Stimulated activated naive B cell treated with anti-CD40 and anti-IgM and Interleukin-4, amounts not matched to agents 10 μg/mL and 1 μg/mL and 100 μg/mL, for 72 hours (primary cell): ENCODE data around the gene PARG.
"Not testable (repeated sequence)": the region's sequence is repeated elsewhere in the genome, so short reads cannot be mapped to it uniquely, and the experiment has no call there.

Source experiments
- ATAC-seq, 2 donors: fragments of 150-1000 bp; cut with Tn5 transposase; replicated peaks; 2 replicates each; pipeline ENCODE4 v1.10.0; 2021; ENCODE audit warnings: moderate library complexity in 1 of 2
- DNase-seq: peaks from one replicate; pipeline ENCODE4 v3.0.0; 2021
- H3K27ac Mint-ChIP-seq: one replicate; pipeline ENCODE4 v1.8.0; 2022; ENCODE audit warnings: mild to moderate bottlenecking, mixed read lengths
- H3K27me3 Mint-ChIP-seq, 2 donors: one replicate each; pipeline ENCODE4 v1.8.0; 2022; ENCODE audit warnings: mixed read lengths in 2 of 2
- H3K36me3 Mint-ChIP-seq, 2 donors: one replicate each; pipeline ENCODE4 v1.8.0; 2022; ENCODE audit warnings: mixed read lengths in 2 of 2, mild to moderate bottlenecking in 1 of 2
- H3K4me1 Mint-ChIP-seq, 2 donors: one replicate each; pipeline ENCODE4 v1.8.0; 2022; ENCODE audit warnings: mixed read lengths in 2 of 2, mild to moderate bottlenecking in 1 of 2
- H3K4me3 Mint-ChIP-seq, 2 donors: one replicate each; pipeline ENCODE4 v1.8.0; 2022; ENCODE audit warnings: mild to moderate bottlenecking in 2 of 2, mixed read lengths in 2 of 2, moderate library complexity in 1 of 2
- H3K9me3 Mint-ChIP-seq, 2 donors: one replicate each; pipeline ENCODE4 v1.8.0; 2022; ENCODE audit warnings: mixed read lengths in 2 of 2, mild to moderate bottlenecking in 1 of 2

The PARG gene

DNA sequence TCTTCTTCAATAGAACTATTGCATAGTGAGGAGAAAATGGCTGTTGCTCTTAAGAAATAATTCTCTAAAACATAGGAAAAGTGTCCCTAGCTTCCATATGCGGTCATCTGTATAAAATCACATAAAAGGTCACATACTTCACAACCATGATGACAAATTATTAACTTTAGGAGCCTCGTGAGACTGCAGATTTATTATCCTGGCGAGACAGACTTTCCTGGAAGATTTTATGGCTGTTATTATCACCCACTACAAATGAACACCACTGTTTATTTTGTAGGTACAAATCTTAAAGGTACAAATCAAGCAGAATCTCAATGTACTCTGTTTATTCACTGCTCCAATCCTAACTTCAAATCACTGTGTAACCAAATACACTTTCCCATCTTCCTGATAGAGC is 70.4 kb downstream of the PARG start:
- ATAC-seq, H3K9me3 Mint-ChIP-seq, H3K27me3 Mint-ChIP-seq, H3K4me1 Mint-ChIP-seq, H3K4me3 Mint-ChIP-seq, DNase-seq, H3K36me3 Mint-ChIP-seq, H3K27ac Mint-ChIP-seq: not testable (repeated sequence)

GRCh38 chr10:49859933-49860332 is 81.9 kb downstream of the PARG start:
- H3K9me3 Mint-ChIP-seq, ATAC-seq, H3K27me3 Mint-ChIP-seq, H3K27ac Mint-ChIP-seq, H3K4me1 Mint-ChIP-seq, DNase-seq, H3K4me3 Mint-ChIP-seq, H3K36me3 Mint-ChIP-seq: not testable (repeated sequence)

DNA sequence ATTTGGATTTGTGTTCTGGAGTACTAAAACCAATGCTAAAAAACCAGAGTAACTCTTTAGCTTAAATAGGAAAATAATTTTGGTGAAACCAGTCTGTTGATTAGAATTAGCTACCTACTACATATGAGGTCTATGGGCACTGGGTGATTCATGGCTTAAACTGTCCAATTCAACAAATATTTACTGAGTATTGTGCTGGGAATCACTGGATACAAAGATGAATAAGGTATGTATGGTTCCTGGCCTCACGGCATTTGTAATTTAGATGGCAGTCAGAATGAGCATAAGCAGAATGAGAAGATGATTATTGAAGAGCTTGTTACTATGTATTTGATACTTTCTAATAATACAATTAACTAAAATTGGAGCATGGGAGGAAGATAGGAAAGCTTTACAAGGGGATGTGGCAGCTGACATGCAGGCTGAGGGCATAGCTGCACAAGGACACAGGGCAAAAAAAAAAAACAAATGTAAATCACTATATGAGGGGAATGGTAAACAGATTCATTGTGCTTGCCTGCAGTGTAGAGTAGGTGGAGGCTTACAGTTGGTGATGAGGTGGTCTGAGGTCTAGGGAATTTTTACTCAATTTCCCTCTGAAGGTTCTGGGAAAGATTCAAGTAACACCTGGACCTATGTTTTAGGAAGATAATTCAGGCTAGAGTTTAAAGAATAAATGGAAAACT is 83.0 kb downstream of the PARG start:
- not testable (repeated sequence) for H3K27ac Mint-ChIP-seq, DNase-seq, ATAC-seq, H3K4me1 Mint-ChIP-seq, H3K4me3 Mint-ChIP-seq, H3K27me3 Mint-ChIP-seq, H3K36me3 Mint-ChIP-seq, H3K9me3 Mint-ChIP-seq

DNA sequence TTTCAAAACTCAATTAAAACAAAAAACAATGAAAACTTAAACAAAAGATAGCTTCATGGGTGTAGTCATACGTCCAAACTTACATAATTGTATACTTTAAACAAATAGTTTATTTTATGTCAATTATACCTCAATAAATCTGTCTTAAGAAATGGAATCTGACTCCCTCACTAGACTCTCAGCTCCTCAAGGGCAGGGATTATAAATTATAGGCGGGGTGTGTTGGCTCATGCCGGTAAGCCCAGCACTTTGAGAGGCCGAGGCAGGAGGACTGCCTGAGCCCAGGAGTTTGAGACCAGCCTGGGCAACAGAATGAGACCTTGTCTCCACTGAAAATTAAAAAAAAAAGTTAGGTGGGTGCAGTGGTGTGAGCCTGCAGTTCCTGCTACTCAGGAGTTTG is 92.3 kb downstream of the PARG start:
- H3K4me1 Mint-ChIP-seq, DNase-seq, H3K4me3 Mint-ChIP-seq, ATAC-seq, H3K27me3 Mint-ChIP-seq, H3K9me3 Mint-ChIP-seq, H3K27ac Mint-ChIP-seq: not testable (repeated sequence)
- peaks cover 9 to 13% of the 10 kb centered on the region in 2 donors for H3K36me3 Mint-ChIP-seq

GRCh38 chr10:49844775-49845595 is 96.8 kb downstream of the PARG start:
- DNase-seq = no peak
- H3K36me3 Mint-ChIP-seq = peaks cover 25 to 40% of the 10 kb centered on the region in 2 donors

DNA sequence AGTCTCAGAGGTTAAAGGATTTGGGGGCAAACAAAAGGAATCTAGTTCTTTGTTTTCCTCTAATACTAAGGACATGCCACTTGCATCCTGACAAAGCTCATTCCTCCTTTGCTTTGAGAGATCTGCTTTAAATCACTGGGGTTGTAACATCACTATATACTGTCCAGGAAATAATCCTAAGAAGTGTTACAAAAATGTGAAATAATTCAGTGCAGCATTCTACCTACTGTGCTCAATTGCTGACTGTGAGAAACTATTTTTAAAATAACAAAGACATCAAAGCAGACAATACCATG is 99.5 kb downstream of the PARG start:
- H3K4me3 Mint-ChIP-seq, H3K27me3 Mint-ChIP-seq, H3K9me3 Mint-ChIP-seq, ATAC-seq, H3K4me1 Mint-ChIP-seq, DNase-seq, H3K27ac Mint-ChIP-seq: not testable (repeated sequence)
- H3K36me3 Mint-ChIP-seq = peaks cover 35 to 53% of the 10 kb centered on the region in 2 donors

More at GRCh38 chr10:49844775-49845595, 96.8 kb downstream of the PARG start:
- H3K4me3 Mint-ChIP-seq = no peak overlapping the region
- H3K9me3 Mint-ChIP-seq = no peaks in the 10 kb centered on the region
- no peak overlapping the region for H3K27ac Mint-ChIP-seq
- no peak for ATAC-seq
- no peaks in the 10 kb centered on the region for H3K27me3 Mint-ChIP-seq
- H3K4me1 Mint-ChIP-seq = no peaks in the 10 kb centered on the region

DNA sequence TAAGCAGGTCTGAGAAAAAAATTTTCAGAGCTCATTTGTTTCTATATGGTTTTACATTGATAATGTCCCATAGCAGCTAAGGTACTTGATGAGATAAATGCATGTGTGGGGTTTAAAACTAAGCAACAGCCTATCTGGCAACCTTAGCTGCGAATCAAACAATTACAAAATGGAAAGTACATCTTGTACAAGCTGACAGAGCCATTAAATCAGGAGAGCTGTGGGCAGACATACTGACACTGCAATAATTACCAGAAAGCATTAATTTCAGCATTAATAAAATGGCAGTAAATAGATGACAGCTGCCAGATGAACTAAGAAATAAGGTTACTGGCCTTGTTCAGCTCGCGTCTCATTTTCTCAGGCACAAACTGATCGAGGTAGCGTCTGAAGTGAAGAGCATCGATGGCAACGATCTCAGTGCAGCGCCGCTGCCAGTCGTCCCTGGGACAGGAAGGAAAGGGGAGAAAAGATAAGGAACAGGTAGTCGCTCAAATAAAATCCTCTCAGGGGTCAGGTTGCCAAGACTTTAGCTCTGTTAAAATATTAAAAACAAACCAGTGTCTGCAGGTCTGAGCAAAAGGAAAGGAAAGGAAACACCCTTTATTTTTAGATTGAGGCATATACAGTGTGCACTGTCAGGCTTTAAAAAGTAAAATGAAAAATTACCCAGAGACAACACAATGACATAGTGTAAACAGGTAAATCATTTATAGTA is 100.1 kb downstream of the PARG start:
- H3K27me3 Mint-ChIP-seq = no peaks in the 10 kb centered on the region
- no peak overlapping the region for H3K27ac Mint-ChIP-seq
- no peak for ATAC-seq
- no peak overlapping the region for H3K4me3 Mint-ChIP-seq
- no peaks in the 10 kb centered on the region for H3K4me1 Mint-ChIP-seq
- H3K9me3 Mint-ChIP-seq = no peaks in the 10 kb centered on the region
- H3K36me3 Mint-ChIP-seq = peaks cover 35 to 58% of the 10 kb centered on the region in 2 donors
- no peak for DNase-seq

DNA sequence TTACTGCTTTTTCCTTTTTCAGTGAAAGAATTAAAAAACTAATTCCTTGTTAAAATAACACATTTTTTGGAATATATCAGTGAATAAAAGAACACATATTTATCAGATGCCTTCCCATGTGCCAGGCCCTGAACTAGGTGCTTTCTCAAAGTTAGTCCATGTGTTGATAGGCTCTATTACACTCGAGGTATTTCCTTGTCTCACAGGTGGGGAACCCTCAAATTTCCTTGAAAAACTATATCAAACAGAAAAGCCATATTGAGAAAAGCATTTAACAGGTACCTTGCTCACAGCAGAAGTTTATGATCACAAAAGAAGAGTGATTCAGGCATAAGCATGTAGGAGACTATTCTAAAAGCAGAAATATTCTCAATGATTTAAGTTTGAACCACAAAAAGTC is 104.1 kb downstream of the PARG start:
- Mint-ChIP-seq H3K27me3 (no peaks in the 10 kb centered on the region), H3K36me3 (peaks cover 26 to 47% of the 10 kb centered on the region in 2 donors), H3K27ac (no peak overlapping the region), H3K9me3 (no peaks in the 10 kb centered on the region), H3K4me1 (no peaks in the 10 kb centered on the region), H3K4me3 (no peak overlapping the region)
- ATAC-seq (no peak), DNase-seq (no peak)

DNA sequence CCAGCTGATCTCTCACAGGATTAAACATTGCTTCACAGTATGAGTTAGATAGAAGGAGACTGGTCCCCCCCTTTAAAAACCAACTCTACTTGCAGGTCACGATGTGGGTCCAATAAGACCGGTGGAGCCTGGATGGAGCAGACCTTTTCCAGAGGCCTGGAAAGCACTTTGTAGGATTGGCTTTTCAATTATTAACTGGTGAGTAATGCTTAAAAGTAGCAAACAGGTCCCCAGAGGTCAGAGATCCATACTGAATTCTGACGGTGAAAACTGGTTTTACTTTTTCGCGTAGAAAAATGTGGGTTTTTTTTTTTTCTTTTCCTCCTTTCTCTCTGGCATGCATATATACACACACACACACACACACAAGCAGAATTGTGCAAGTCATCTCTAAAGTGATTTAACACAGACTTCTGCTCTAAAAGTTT is 104.8 kb downstream of the PARG start:
- no peaks in the 10 kb centered on the region for H3K27me3 Mint-ChIP-seq
- no peaks in the 10 kb centered on the region for H3K9me3 Mint-ChIP-seq
- no peak overlapping the region for H3K27ac Mint-ChIP-seq
- H3K4me3 Mint-ChIP-seq = no peak overlapping the region
- DNase-seq = no peak
- ATAC-seq = no peak
- H3K4me1 Mint-ChIP-seq = no peaks in the 10 kb centered on the region
- H3K36me3 Mint-ChIP-seq = peaks cover 32 to 53% of the 10 kb centered on the region in 2 donors

GRCh38 chr10:49834976-49835375 is 106.9 kb downstream of the PARG start:
- ATAC-seq (no peak), DNase-seq (no peak)
- no peak overlapping the region for H3K27ac Mint-ChIP-seq
- no peaks in the 10 kb centered on the region for H3K27me3 Mint-ChIP-seq
- H3K36me3 Mint-ChIP-seq = peaks cover 31 to 53% of the 10 kb centered on the region in 2 donors
- no peak overlapping the region for H3K4me3 Mint-ChIP-seq
- H3K4me1 Mint-ChIP-seq = peaks cover 0 to 2% of the 10 kb centered on the region in 2 donors
- no peaks in the 10 kb centered on the region for H3K9me3 Mint-ChIP-seq

- no peak overlapping the region for H3K27ac Mint-ChIP-seq
Observed at GRCh38 chr10:49834201-49834600, 107.6 kb downstream of the PARG start.

GRCh38 chr10:49833168-49833567 is 108.7 kb downstream of the PARG start:
- H3K4me3 Mint-ChIP-seq = no peak overlapping the region
- peaks cover 28 to 49% of the 10 kb centered on the region in 2 donors for H3K36me3 Mint-ChIP-seq
- H3K27ac Mint-ChIP-seq = no peak overlapping the region
- no peak for ATAC-seq
- no peaks in the 10 kb centered on the region for H3K27me3 Mint-ChIP-seq
- H3K9me3 Mint-ChIP-seq = no peaks in the 10 kb centered on the region
- H3K4me1 Mint-ChIP-seq = peaks cover 0 to 2% of the 10 kb centered on the region in 2 donors
- no peak for DNase-seq

More at GRCh38 chr10:49834201-49834600, 107.6 kb downstream of the PARG start:
- no peak for ATAC-seq
- Mint-ChIP-seq H3K36me3 (peaks cover 27 to 52% of the 10 kb centered on the region in 2 donors), H3K4me1 (peaks cover 0 to 2% of the 10 kb centered on the region in 2 donors), H3K27me3 (no peaks in the 10 kb centered on the region), H3K4me3 (no peak overlapping the region), H3K9me3 (no peaks in the 10 kb centered on the region)
- DNase-seq = no peak

GRCh38 chr10:49831352-49832035 is 110.3 kb downstream of the PARG start:
- Mint-ChIP-seq H3K27me3 (no peaks in the 10 kb centered on the region), H3K36me3 (peaks cover 36 to 50% of the 10 kb centered on the region in 2 donors), H3K27ac (no peak overlapping the region), H3K4me1 (peaks cover 6 to 8% of the 10 kb centered on the region in 2 donors), H3K4me3 (no peak overlapping the region), H3K9me3 (peaks cover 0 to 1% of the 10 kb centered on the region in 2 donors)
- DNase-seq (no peak), ATAC-seq (no peak)

GRCh38 chr10:49830846-49831245 is 111.0 kb downstream of the PARG start:
- Mint-ChIP-seq H3K4me1 (peaks cover 6 to 8% of the 10 kb centered on the region in 2 donors), H3K36me3 (peaks cover 41 to 55% of the 10 kb centered on the region in 2 donors), H3K9me3 (peaks cover 0 to 1% of the 10 kb centered on the region in 2 donors), H3K27ac (no peak overlapping the region), H3K4me3 (no peak overlapping the region), H3K27me3 (no peaks in the 10 kb centered on the region)
- DNase-seq (no peak), ATAC-seq (no peak)
